ENCODE measurements around the gene UBE2I. TPM values are rescaled to one million over a fixed set of nuclear protein-coding genes. Genes with fewer than 3 reads are reported as not detected.
A peak's percentile ranks its signal among the peaks of the same experiment; 100 is the strongest.
"Not testable (repeated sequence)": the region's sequence is repeated elsewhere in the genome, so short reads cannot be mapped to it uniquely, and the experiment has no call there.

Gene UBE2I
- total and polyA plus RNA-seq, 4 donors: 19.4 to 23.9 (median 22.5) TPM

GRCh38 chr16:1265826-1266225 lies 43.6 kb upstream of the UBE2I start:
- H3K27me3 ChIP-seq (ENCODE audit: control insufficient read depth in 4 of 4, insufficient read depth in 4 of 4, low read length in 3 of 4): peaks cover 0 to 5% (median 0%) of the 10 kb centered on the region in 4 donors
- H3K4me1 ChIP-seq (ENCODE audit: control insufficient read depth in 4 of 4, insufficient read depth in 4 of 4, low read length in 3 of 4): no peaks in the 10 kb centered on the region
- H3K36me3 ChIP-seq (ENCODE audit: control insufficient read depth in 4 of 4, insufficient read depth in 3 of 4, low read depth in 1 of 4, low read length in 3 of 4): no peaks in the 10 kb centered on the region
- no peak for DNase-seq (ENCODE audit: low spot score)
- 90% methylated on average over 19 of the region's 19 CpGs for WGBS
- H3K27ac ChIP-seq (ENCODE audit: low read depth in 1 of 2, low read length in 2 of 2): no peak overlapping the region
- no peak overlapping the region for H3K4me3 ChIP-seq (ENCODE audit: low read depth in 1 of 3, low read length in 3 of 3)
- H3K9ac ChIP-seq (ENCODE audit: low read depth in 1 of 2, low read length in 2 of 2): no peak overlapping the region
- TF ChIP-seq, protein P1, sequence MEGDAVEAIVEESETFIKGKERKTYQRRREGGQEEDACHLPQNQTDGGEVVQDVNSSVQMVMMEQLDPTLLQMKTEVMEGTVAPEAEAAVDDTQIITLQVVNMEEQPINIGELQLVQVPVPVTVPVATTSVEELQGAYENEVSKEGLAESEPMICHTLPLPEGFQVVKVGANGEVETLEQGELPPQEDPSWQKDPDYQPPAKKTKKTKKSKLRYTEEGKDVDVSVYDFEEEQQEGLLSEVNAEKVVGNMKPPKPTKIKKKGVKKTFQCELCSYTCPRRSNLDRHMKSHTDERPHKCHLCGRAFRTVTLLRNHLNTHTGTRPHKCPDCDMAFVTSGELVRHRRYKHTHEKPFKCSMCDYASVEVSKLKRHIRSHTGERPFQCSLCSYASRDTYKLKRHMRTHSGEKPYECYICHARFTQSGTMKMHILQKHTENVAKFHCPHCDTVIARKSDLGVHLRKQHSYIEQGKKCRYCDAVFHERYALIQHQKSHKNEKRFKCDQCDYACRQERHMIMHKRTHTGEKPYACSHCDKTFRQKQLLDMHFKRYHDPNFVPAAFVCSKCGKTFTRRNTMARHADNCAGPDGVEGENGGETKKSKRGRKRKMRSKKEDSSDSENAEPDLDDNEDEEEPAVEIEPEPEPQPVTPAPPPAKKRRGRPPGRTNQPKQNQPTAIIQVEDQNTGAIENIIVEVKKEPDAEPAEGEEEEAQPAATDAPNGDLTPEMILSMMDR (IDR thresholded peaks at IDR 0.05; ENCODE audit: low read depth, low read length, missing input control): no peak
- TF ChIP-seq YY1 (IDR thresholded peaks at IDR 0.05) (no peak), RXRA (IDR thresholded peaks at IDR 0.05) (no peak), RAD21 (IDR thresholded peaks at IDR 0.05) (no peak), FOXA1 (IDR thresholded peaks at IDR 0.05) (no peak), ZBTB33 (IDR thresholded peaks at IDR 0.05) (no peak), FOXA2 (IDR thresholded peaks at IDR 0.05) (no peak)
- TF ChIP-seq, protein P2, sequence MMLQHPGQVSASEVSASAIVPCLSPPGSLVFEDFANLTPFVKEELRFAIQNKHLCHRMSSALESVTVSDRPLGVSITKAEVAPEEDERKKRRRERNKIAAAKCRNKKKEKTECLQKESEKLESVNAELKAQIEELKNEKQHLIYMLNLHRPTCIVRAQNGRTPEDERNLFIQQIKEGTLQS (IDR thresholded peaks at IDR 0.05): no peak
- H3K9me3 ChIP-seq (ENCODE audit: control insufficient read depth in 4 of 4, low read length in 3 of 4): no peaks in the 10 kb centered on the region

- H3K27me3 ChIP-seq (ENCODE audit: control insufficient read depth in 4 of 4, insufficient read depth in 4 of 4, low read length in 3 of 4): not testable (repeated sequence)
- 95% methylated on average over 7 of the region's 7 CpGs for WGBS
These were observed 40.0 kb upstream of the UBE2I start for GRCh38 chr16:1269418-1269817.

GRCh38 chr16:1271380-1271723 lies 38.1 kb upstream of the UBE2I start:
- no peak overlapping the region for H3K9ac ChIP-seq (ENCODE audit: low read depth in 1 of 2, low read length in 2 of 2)
- H3K36me3 ChIP-seq (ENCODE audit: control insufficient read depth in 4 of 4, insufficient read depth in 3 of 4, low read depth in 1 of 4, low read length in 3 of 4): no peaks in the 10 kb centered on the region
- no peak for DNase-seq (ENCODE audit: low spot score)
- TF ChIP-seq HNF4G (IDR thresholded peaks at IDR 0.05) (no peak), GABPA (IDR thresholded peaks at IDR 0.05 in 1 of 2, conservative IDR thresholded peaks at IDR 0.05 in 1 of 2) (no peak), HNF4A (conservative IDR thresholded peaks at IDR 0.05) (no peak), FOXA1 (IDR thresholded peaks at IDR 0.05) (no peak), YY1 (IDR thresholded peaks at IDR 0.05) (no peak), EGR1 (IDR thresholded peaks at IDR 0.05; ENCODE audit: low read depth in 2 of 2) (no peak), ZBTB33 (IDR thresholded peaks at IDR 0.05) (no peak)
- TF ChIP-seq, protein P1 (IDR thresholded peaks at IDR 0.05; ENCODE audit: low read depth, low read length, missing input control): no peak
- TF ChIP-seq, protein P3, sequence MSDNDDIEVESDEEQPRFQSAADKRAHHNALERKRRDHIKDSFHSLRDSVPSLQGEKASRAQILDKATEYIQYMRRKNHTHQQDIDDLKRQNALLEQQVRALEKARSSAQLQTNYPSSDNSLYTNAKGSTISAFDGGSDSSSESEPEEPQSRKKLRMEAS (IDR thresholded peaks at IDR 0.05): no peak
- H3K27ac ChIP-seq (ENCODE audit: low read depth in 1 of 2, low read length in 2 of 2): no peak overlapping the region
- H3K27me3 ChIP-seq (ENCODE audit: control insufficient read depth in 4 of 4, insufficient read depth in 4 of 4, low read length in 3 of 4): no peaks in the 10 kb centered on the region
- H3K4me1 ChIP-seq (ENCODE audit: control insufficient read depth in 4 of 4, insufficient read depth in 4 of 4, low read length in 3 of 4): no peaks in the 10 kb centered on the region
- H3K9me3 ChIP-seq (ENCODE audit: control insufficient read depth in 4 of 4, low read length in 3 of 4): no peaks in the 10 kb centered on the region
- WGBS: 89% methylated on average over 12 of the region's 12 CpGs
- no peak overlapping the region for H3K4me3 ChIP-seq (ENCODE audit: low read depth in 1 of 3, low read length in 3 of 3)

More at GRCh38 chr16:1269418-1269817, 40.0 kb upstream of the UBE2I start:
- not testable (repeated sequence) for H3K4me3 ChIP-seq (ENCODE audit: low read depth in 1 of 3, low read length in 3 of 3); H3K36me3 ChIP-seq (ENCODE audit: control insufficient read depth in 4 of 4, insufficient read depth in 3 of 4, low read depth in 1 of 4, low read length in 3 of 4); DNase-seq (ENCODE audit: low spot score); H3K9ac ChIP-seq (ENCODE audit: low read depth in 1 of 2, low read length in 2 of 2); H3K9me3 ChIP-seq (ENCODE audit: control insufficient read depth in 4 of 4, low read length in 3 of 4); H3K27ac ChIP-seq (ENCODE audit: low read depth in 1 of 2, low read length in 2 of 2); H3K4me1 ChIP-seq (ENCODE audit: control insufficient read depth in 4 of 4, insufficient read depth in 4 of 4, low read length in 3 of 4)

DNA sequence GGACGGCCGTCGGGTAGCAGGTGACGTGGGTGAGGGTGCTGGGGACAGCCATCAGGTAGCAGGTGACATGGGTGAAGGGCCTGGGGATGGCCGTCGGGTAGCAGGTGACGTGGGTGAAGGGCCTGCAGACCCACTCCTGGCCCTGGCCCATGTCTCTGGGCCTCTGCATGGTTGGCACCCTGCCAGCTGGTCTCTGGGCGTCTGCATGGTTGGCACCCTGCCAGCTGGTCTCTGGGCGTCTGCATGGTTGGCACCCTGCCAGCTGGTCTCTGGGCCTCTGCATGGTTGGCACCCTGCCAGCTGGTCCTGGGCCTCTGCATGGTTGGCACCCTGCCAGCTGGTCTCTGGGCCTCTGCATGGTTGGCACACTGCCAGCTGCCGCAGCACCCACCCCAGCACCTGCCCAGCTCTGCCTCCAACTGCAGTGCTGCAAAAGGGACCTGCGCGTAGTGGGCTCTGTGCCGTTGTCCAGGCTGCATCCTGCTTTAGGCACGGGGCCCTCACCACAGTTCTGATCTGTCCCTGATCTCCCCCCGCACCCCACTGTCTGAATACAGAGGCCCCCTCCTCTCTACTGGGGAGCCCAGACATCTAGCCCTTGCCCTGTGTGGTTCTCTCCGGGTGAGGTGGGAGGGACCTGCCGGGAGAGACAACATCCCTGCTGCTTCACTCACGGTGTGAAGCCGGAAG lies 37.6 kb upstream of the UBE2I start:
- peak; percentile 83 for DNase-seq (ENCODE audit: low spot score)
- WGBS: 37% methylated on average over 19 of the region's 19 CpGs
- H3K27me3 ChIP-seq (ENCODE audit: control insufficient read depth in 4 of 4, insufficient read depth in 4 of 4, low read length in 3 of 4); H3K27ac ChIP-seq (ENCODE audit: low read depth in 1 of 2, low read length in 2 of 2); H3K36me3 ChIP-seq (ENCODE audit: control insufficient read depth in 4 of 4, insufficient read depth in 3 of 4, low read depth in 1 of 4, low read length in 3 of 4); H3K9me3 ChIP-seq (ENCODE audit: control insufficient read depth in 4 of 4, low read length in 3 of 4); H3K9ac ChIP-seq (ENCODE audit: low read depth in 1 of 2, low read length in 2 of 2); H3K4me3 ChIP-seq (ENCODE audit: low read depth in 1 of 3, low read length in 3 of 3); H3K4me1 ChIP-seq (ENCODE audit: control insufficient read depth in 4 of 4, insufficient read depth in 4 of 4, low read length in 3 of 4): not testable (repeated sequence)
